NT2/D1 (cell line): ENCODE data around the gene EDDM13.
"Not testable (repeated sequence)": the region's sequence is repeated elsewhere in the genome, so short reads cannot be mapped to it uniquely, and the experiment has no call there.

Source experiments
- DNase-seq: peaks from one replicate; pipeline ENCODE4 v3.0.0-alpha.2; 2011; ENCODE audit warnings: low read depth, low spot score
- H3K27me3 ChIP-seq: 2 replicates; pipeline ENCODE4 v1.6.0; 2011; ENCODE audit warnings: mild to moderate bottlenecking; ENCODE audit not compliant: insufficient read length, insufficient read depth
- H3K36me3 ChIP-seq: 2 replicates; pipeline ENCODE4 v1.6.1; 2011; ENCODE audit warnings: mild to moderate bottlenecking, low read length, mixed read lengths; ENCODE audit not compliant: insufficient read depth, insufficient read length
- H3K4me1 ChIP-seq: 2 replicates; pipeline ENCODE4 v1.5.1; 2011; ENCODE audit not compliant: insufficient read depth, insufficient read length
- H3K4me3 ChIP-seq: 2 replicates; pipeline ENCODE4 v1.5.1; 2011; ENCODE audit warnings: low read depth; ENCODE audit not compliant: insufficient read length
- H3K9ac ChIP-seq: 2 replicates; pipeline ENCODE4 v1.6.0; 2011; ENCODE audit warnings: low read depth; ENCODE audit not compliant: insufficient read length
- H3K9me3 ChIP-seq: 2 replicates; pipeline ENCODE4 v1.5.1; 2011; ENCODE audit warnings: mild to moderate bottlenecking, low read length; ENCODE audit not compliant: insufficient read depth
- SUZ12 ChIP-seq: IDR thresholded peaks from 2 replicates; pipeline ENCODE4 v1.6.1; 2011; ENCODE audit not compliant: insufficient read length, insufficient read depth; ENCODE audit errors: extremely low read depth
- YY1 ChIP-seq: IDR thresholded peaks from 2 replicates; pipeline ENCODE4 v1.6.1; 2011; ENCODE audit not compliant: insufficient read length, insufficient read depth
- ZNF274 ChIP-seq: IDR thresholded peaks from 2 replicates; pipeline ENCODE4 v1.6.1; 2011; ENCODE audit warnings: mild to moderate bottlenecking, low read depth, low read length

EDDM13 gene

DNA sequence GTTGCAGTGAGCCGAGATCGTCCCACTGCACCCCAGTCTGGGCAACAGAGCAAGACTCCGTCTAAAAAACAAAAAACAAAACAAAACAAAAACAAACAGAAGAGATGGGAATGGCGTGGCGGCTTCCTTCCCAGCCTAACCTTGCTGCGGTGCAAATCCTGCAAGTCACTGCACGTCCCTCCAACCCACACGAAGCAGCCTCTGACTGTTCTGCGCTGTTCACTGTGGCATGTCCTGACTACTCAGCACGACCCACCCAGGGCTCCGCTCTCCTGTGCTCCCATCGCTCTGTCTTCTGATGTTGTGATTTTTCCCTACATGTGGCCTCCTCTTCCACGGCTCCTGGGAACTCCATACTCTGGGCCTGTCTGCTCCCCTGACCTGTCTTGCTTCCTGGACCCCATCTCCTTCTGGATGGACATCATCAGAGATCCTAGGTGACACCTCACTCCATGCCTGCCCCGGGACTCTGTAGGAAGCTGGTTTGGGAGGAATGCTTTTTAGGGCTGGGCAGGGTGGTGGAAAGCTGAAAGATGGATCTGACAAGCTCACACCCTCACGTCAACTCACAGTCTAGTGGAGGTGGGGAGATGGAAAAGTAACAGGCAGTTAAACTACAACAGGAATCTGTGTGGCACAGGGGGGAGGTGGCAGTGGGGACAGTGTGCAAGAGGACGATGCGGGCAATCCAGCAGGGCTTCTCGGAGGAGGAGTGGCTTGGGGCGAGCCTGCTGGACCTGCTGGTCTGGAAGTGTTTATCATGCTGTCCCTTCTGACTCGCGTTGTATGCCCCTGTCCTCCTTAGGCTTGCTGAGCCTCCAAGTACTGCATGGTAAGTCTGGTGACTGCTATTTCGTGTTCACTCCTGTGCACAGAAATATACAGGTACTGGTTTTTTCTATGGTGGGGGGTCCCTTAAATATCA is 23.2 kb downstream of the EDDM13 start:
- H3K4me3 ChIP-seq, result no peak overlapping the region
- H3K9me3 ChIP-seq, result no peaks in the 10 kb centered on the region
- TF ChIP-seq ZNF274, result no peak
- no peak for TF ChIP-seq SUZ12
- no peak for TF ChIP-seq YY1
- H3K4me1 ChIP-seq, result no peaks in the 10 kb centered on the region
- H3K36me3 ChIP-seq, result peaks cover 17% of the 10 kb centered on the region
- DNase-seq, result no peak
- H3K27me3 ChIP-seq, result no peaks in the 10 kb centered on the region
- no peak overlapping the region for H3K9ac ChIP-seq

- Histone ChIP-seq H3K4me3 (no peak overlapping the region), H3K9me3 (no peaks in the 10 kb centered on the region)
Observed at GRCh38 chr19:56297010-56297409, 24.5 kb downstream of the EDDM13 start.

GRCh38 chr19:56299688-56300087 is 27.1 kb downstream of the EDDM13 start:
- Histone ChIP-seq H3K4me3 (no peak overlapping the region), H3K9ac (no peak overlapping the region), H3K36me3 (peaks cover 14% of the 10 kb centered on the region), H3K27me3 (no peaks in the 10 kb centered on the region), H3K9me3 (no peaks in the 10 kb centered on the region), H3K4me1 (no peaks in the 10 kb centered on the region)
- TF ChIP-seq SUZ12 (no peak), ZNF274 (no peak), YY1 (no peak)
- DNase-seq, result no peak

More at GRCh38 chr19:56297010-56297409, 24.5 kb downstream of the EDDM13 start:
- DNase-seq, result no peak
- H3K36me3 ChIP-seq, result peaks cover 17% of the 10 kb centered on the region
- H3K27me3 ChIP-seq, result no peaks in the 10 kb centered on the region
- no peaks in the 10 kb centered on the region for H3K4me1 ChIP-seq
- no peak overlapping the region for H3K9ac ChIP-seq
- no peak for TF ChIP-seq SUZ12
- no peak for TF ChIP-seq YY1
- TF ChIP-seq ZNF274, result no peak

DNA sequence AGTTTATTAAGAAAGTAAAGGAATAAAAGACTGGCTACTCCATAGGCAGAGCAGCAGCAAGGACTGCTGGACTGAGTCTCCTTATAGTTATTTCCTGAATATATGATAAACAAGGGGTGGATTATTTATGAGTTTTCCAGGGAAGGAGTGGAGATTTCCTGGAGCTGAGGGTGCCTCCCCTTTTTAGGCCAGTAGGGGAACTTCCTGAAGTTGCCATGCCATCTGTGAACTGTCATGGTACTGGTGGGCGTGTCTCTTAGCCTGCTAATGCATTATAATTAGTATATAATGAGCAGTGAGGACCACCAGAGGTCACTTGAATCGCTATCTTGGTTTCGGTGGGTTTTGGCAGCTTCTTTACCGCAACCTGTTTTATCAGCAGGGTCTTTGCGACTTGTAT is 28.6 kb downstream of the EDDM13 start:
- no peak overlapping the region for H3K4me3 ChIP-seq
- H3K9me3 ChIP-seq, result no peaks in the 10 kb centered on the region
- DNase-seq, result no peak
- H3K9ac ChIP-seq, result no peak overlapping the region
- H3K4me1 ChIP-seq, result no peaks in the 10 kb centered on the region
- TF ChIP-seq YY1, result no peak
- TF ChIP-seq SUZ12, result no peak
- TF ChIP-seq ZNF274, result no peak
- no peaks in the 10 kb centered on the region for H3K27me3 ChIP-seq
- H3K36me3 ChIP-seq, result peaks cover 25% of the 10 kb centered on the region

- Histone ChIP-seq H3K4me3 (no peak overlapping the region), H3K27me3 (no peaks in the 10 kb centered on the region), H3K9me3 (no peaks in the 10 kb centered on the region), H3K36me3 (peaks cover 25% of the 10 kb centered on the region), H3K4me1 (no peaks in the 10 kb centered on the region), H3K9ac (no peak overlapping the region)
- DNase-seq, result no peak
- TF ChIP-seq SUZ12 (no peak), YY1 (no peak), ZNF274 (no peak)
Observed at GRCh38 chr19:56301886-56302620, 29.5 kb downstream of the EDDM13 start.

DNA sequence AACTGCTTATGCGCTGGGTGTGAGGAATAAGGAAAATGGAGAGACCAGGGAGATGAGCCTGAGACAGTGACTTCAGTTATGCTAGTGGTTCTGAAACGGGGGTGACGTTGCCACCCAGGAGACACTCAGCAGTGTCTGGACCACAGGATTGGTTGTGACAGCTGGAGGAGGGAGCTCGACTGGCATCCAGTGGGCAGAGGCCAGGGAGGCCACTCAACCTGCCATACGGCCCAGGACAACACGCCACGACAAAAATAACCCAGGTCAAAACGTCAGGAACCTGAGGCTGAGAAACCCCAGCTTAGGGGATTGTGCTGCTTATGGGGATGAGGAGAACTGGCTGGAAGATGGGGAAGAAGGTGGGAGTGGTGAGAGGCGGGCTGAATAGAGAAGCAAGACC is 31.7 kb downstream of the EDDM13 start:
- Histone ChIP-seq H3K36me3 (peaks cover 27% of the 10 kb centered on the region), H3K27me3 (no peaks in the 10 kb centered on the region), H3K9ac (no peak overlapping the region), H3K4me1 (no peaks in the 10 kb centered on the region), H3K9me3 (no peaks in the 10 kb centered on the region), H3K4me3 (no peak overlapping the region)
- DNase-seq, result no peak
- TF ChIP-seq YY1 (no peak), ZNF274 (no peak)

- Histone ChIP-seq H3K36me3 (peaks cover 38% of the 10 kb centered on the region), H3K27me3 (no peaks in the 10 kb centered on the region), H3K9me3 (peaks cover 8% of the 10 kb centered on the region; the same call in 1 of the 2 replicates), H3K9ac (no peak overlapping the region), H3K4me1 (no peaks in the 10 kb centered on the region), H3K4me3 (no peak overlapping the region)
- DNase-seq, result no peak
- no peak for TF ChIP-seq YY1
Observed at GRCh38 chr19:56306016-56306415, 33.5 kb downstream of the EDDM13 start.

DNA sequence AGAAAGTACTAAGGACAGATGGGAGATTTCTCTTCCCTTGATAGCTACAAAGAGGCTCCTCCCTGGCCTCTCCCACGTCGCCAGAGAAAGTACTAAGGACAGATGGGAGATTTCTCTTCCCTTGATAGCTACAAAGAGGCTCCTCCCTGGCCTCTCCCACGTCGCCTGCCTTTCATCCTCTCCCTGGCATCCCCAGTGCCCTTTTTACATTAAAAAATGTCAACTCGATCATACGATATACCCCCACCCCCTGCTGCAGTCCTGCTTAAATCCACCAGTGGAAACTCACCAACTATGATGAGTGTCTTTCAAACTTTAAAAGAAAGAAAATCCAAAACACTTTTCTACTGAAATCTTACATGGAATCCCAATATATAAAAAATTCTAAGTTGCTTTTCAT is 34.5 kb downstream of the EDDM13 start:
- not testable (repeated sequence) for H3K9ac ChIP-seq, H3K4me3 ChIP-seq, DNase-seq, H3K27me3 ChIP-seq, H3K9me3 ChIP-seq, H3K4me1 ChIP-seq
- peaks cover 36% of the 10 kb centered on the region for H3K36me3 ChIP-seq
